GM19397 (cell line): Measurements from ENCODE around the gene ITGB4.

Source experiments
- ATAC-seq: cut with Tn5 transposase; IDR thresholded peaks from one replicate; pipeline ENCODE4 v1.9.1; 2021; ENCODE audit warnings: mild to moderate bottlenecking, moderate library complexity; ENCODE audit not compliant: unreplicated experiment

The ITGB4 gene

DNA sequence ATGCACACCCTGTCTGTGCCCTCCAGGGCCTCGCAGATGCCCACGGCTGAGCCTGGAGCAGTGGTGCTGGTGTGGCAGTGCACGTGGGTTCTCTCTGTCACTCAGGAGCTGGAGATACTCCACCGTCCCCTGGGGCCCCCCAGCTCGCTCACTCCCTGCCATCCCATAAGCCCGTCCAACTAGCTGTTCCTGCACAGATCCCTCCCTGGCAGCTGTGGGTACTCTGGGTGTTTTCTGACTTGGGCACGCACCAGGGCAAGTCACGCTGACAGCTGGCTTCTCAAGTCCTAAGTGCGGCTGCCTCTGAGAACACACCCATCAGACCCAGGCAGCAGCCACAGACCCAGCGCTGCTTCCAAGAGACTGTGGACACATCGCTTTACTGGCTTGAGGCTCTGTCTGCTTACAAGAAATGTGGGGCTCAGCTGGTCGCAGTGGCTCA is 25.4 kb upstream of the ITGB4 start:
- no peak for ATAC-seq

- no peak for ATAC-seq
Observed at GRCh38 chr17:75697651-75698291, 23.5 kb upstream of the ITGB4 start.

DNA sequence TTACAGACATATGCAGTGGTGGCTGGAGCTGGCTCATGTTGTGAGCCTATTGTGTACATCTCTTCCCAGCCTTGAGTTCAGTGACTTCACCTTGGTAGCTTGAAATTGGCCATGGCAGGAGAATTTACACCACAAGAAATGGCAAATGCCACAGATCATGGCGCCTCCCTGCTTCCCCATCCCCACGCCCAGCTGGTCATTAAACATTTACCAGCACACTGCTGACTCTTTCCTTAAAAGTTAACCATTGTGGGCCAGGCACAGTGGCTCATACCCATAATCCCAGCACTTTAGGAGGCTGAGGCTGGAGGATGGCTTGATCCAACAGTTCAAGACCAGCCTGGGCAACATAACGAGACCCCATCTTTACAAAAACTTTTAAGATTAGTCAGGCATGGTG is 22.6 kb upstream of the ITGB4 start:
- no peak for ATAC-seq

DNA sequence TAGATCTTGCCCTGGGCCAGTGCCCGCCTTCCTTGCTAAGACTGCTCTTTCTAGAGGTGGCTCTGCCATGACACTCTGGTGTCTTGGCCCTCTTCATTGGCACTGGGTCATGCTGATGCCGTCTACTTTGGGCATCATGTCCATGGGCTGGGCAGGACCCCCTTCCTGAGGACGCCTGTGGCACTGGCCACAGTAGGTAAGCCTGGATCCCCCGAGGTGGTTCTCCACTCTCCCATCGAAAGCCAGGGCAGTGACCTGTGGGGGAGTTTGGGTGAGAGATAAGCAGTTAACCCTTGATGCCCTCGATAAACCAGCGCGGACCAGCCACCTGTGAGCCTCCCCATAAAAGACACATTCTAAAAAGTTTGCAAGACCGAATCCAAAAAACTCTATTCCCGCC is 20.0 kb upstream of the ITGB4 start:
- no peak for ATAC-seq

GRCh38 chr17:75703191-75703590 is 18.1 kb upstream of the ITGB4 start:
- no peak for ATAC-seq

DNA sequence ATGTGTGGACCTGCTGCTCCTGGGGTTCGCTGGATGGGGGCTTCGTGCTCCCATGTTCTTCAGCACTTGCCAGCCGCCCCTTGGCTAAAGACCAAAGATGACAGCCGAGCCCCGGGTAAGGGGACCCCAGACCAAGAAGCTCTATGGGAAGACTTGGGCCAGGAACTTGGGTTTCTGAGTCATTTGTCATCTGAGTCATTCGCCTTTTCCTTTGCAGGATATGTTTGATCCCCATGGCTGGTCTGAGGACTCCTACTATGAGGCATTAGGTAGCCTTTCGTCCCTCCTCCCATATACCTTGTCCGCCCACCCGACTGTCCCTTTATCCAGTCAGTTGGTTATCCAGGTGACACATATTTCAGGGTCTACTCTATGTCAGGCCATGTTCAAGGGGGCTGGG is 17.7 kb upstream of the ITGB4 start:
- ATAC-seq = no peak

DNA sequence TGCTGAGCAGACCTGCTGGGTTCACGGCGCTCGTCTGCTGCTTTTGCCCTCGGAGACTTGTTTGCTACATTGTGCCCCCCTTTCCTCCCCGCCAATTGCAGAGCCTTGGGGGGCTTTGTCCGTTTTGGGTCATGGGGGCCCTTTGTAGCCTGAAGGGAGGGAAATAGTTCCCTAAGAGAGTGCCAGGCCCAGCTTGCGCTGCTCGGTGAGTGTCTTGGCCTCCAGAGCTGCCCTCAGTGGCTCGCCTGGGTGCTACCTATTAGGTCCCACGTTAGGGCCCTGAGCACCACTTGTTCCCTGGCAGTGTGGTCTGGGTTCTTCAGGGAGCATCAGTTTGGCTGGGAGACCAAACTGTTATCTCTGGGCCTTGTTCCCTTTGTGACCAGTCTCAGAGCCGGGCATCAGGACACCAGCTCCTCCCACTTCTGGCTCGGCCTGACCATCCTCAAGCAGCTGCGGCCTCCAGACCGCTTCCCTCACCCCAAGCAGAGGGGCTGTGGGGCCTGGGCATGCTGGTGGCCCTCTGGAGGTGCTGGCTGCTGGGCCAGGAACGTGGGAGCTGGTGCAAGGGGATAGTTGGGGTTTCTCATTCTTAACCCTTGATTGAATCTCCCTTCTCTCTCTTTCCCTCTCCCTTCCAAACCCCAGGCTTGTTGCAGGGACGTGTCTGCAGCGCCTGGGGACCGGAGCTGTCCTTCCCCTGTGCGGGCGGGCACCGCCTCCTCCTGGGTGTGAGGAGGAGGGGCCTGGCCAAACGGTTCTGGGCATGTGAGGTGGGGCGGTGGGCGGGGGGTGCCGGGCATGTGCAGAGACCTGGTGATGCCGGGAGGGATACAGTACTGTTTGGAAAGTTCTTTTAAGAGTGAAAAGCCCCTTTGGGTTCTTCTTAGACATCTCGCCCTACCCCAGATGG is 16.0 kb upstream of the ITGB4 start:
- ATAC-seq = no peak

- no peak for ATAC-seq
Observed at GRCh38 chr17:75706042-75706728, 15.1 kb upstream of the ITGB4 start.

- no peak for ATAC-seq
Observed at GRCh38 chr17:75707079-75707571, 14.1 kb upstream of the ITGB4 start.

DNA sequence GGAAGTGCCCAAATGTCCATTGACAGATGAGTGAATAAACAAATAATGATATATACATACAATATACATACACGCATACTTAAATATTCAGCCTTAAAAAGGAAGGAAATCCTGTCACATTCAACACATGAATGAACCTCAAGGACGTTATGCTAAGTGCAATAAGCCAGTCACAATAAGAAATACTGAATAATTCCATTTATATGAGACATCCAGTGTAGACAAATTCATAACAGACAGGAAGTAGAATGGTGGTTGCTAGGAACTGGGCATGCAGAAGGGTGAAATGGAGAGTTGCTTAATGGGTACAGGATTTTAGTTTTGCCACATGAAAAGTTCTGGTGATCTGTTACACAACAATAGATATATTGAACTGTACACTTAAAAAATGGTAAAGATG is 8.8 kb upstream of the ITGB4 start:
- ATAC-seq = no peak

DNA sequence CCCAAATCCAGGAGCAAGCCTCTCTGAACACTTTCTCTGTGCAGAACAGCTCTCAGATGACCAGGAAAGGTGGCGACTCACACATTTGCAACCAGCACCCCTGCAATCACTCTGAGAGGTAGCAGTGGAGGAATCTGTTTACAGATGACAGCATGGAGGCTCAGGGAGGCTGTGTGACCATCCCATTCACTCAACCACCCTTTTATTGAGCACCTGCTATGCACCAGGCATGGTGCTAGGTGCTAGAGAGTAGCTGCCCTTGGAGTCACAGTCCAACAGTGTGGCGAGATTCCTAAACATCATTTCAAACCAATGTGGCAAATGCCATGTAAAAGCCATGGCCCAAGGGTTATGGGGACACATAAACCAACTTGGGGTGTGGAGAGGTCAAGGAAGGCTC is 1.5 kb upstream of the ITGB4 start:
- ATAC-seq = no peak

GRCh38 chr17:75721463-75722011 is 278 bp downstream of the ITGB4 start:
- ATAC-seq = no peak

DNA sequence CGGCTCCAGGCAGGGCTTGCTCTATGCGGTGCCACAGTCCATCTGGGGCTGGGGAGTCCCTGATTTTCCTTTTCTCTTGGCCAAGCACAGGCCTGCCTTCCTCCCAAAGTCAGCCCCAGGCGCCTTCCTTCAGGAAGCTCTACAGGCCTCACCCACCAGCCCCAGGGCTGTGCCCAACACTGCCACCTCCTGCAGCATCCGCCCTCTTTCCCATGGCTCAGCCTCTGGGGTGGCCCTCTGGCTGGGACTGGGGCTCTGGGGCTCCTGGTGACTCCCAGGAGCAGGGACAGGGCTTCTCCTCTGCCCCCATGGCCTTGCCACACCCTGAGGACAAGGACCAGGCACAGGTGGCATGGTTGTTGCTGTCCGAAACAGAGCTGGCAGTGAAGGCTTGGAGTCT is 817 bp downstream of the ITGB4 start:
- ATAC-seq = no peak

DNA sequence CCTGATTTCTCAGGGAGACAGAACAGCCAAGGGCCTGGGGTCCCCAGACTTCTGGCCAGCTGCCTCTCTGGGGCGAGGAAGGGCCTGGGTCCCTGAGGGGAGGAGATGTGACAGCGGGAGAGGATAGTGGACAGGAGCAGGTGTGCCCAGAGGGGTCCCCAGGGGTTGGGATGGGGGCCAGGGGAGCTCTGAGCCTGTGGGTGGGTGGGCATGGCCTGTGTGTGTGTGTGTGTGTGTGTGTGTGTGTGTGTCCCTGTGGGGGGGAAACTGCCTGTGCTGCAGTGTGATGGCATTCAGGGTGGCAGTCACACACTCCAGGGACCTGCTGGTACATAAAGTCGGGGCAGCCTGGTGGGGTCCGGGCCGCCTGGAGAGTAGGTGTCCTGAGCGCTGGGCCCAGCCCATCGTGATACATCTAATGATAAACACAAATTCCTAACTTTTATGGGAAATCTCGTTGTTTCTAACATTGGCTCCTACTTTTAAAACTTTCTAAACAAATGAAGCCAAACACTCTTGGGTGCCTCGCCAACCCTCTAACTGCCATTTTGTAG is 1.4 kb downstream of the ITGB4 start:
- ATAC-seq = no peak

GRCh38 chr17:75723171-75723930 is 2.1 kb downstream of the ITGB4 start:
- no peak for ATAC-seq

- no peak for ATAC-seq
Observed at GRCh38 chr17:75724016-75725003, 3.1 kb downstream of the ITGB4 start.

- no peak for ATAC-seq
Observed at GRCh38 chr17:75725504-75725903, 4.2 kb downstream of the ITGB4 start.

GRCh38 chr17:75727391-75727790 is 6.1 kb downstream of the ITGB4 start:
- no peak for ATAC-seq

DNA sequence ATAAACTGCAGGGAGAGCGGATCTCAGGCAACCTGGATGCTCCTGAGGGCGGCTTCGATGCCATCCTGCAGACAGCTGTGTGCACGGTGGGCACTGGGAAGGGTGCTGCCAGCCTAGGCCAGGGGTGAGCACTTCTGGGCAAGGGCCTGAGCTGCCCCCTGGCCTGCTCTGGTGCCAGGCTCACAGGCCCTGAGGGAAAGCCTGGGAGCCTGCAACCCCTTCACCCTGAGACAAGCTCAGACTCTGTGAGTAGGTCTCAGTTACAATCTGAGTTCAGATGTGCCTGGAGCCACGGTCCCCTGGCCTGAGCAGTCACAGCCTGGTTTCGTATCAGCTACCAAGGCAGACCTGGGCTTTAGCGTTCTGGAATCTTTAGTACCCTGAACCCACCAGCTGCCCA is 8.1 kb downstream of the ITGB4 start:
- ATAC-seq = no peak
